Peyer's patch (tissue), 4 donors: ENCODE data around the gene CDC26. TPM values are rescaled to one million over a fixed set of nuclear protein-coding genes. Genes with fewer than 3 reads are reported as not detected.
"Not testable (repeated sequence)": the region's sequence is repeated elsewhere in the genome, so short reads cannot be mapped to it uniquely, and the experiment has no call there.

ENCODE experiments used
- DNase-seq, 3 donors: peaks; one replicate each; pipeline ENCODE4 v3.0.0-alpha.2; 2017 to 2019
- H3K27ac ChIP-seq, 4 donors: fragments of 200-600 bp; sonication (generic); one replicate each; pipeline ENCODE4 v1.5.1; 2016 to 2019
- H3K27me3 ChIP-seq, 2 donors: fragments of 200-600 bp; sonication (generic); one replicate each; pipeline ENCODE4 v1.5.1; 2019
- H3K36me3 ChIP-seq, 3 donors: fragments of 200-600 bp; sonication (generic); one replicate each; pipeline ENCODE4 v1.5.1; 2016 to 2019
- H3K4me1 ChIP-seq, 4 donors: fragments of 200-600 bp; sonication (generic); one replicate each; pipeline ENCODE4 v1.5.1; 2016 to 2019
- H3K4me3 ChIP-seq, 4 donors: fragments of 200-600 bp; sonication (generic); 1 replicate in 3 of 4; 2 replicates in 1 of 4; pipeline ENCODE4 v1.5.1; 2016 to 2019; ENCODE audit warnings: mild to moderate bottlenecking in 1 of 4
- H3K9me3 ChIP-seq, 4 donors: fragments of 200-600 bp; sonication (generic); one replicate each; pipeline ENCODE4 v1.5.1; 2016 to 2019; ENCODE audit warnings: mild to moderate bottlenecking in 1 of 4
- POLR2A ChIP-seq, 2 donors: fragments of 450-650 bp; IDR thresholded peaks; one replicate each; pipeline ENCODE4 v1.5.1; 2017; ENCODE audit warnings: antibody characterized with exemption in 2 of 2, mild to moderate bottlenecking in 2 of 2, moderate library complexity in 2 of 2
- total RNA-seq, 4 donors: library from RNA; depleted of rRNA; stranded (reverse); fragments of >200 nt; gene quantifications; one replicate each; pipeline ENCODE4 v1.1.0, GENCODE V29; 2016
- TF ChIP-seq, protein P1 (sequence below), 6 experiments: fragments of 450-650 bp in 4 of 6; fragments of 200-600 bp in 2 of 6; sonication (generic) in 1 of 6; IDR thresholded peaks; one replicate each; pipeline ENCODE4 v1.5.1; 2017 to 2019; ENCODE audit warnings: antibody characterized with exemption in 6 of 6, mild to moderate bottlenecking in 3 of 6, moderate library complexity in 1 of 6

CDC26 gene
- total RNA-seq, 4 donors from 2014 or later: 13.6 to 28.4 (median 25.0) TPM

DNA sequence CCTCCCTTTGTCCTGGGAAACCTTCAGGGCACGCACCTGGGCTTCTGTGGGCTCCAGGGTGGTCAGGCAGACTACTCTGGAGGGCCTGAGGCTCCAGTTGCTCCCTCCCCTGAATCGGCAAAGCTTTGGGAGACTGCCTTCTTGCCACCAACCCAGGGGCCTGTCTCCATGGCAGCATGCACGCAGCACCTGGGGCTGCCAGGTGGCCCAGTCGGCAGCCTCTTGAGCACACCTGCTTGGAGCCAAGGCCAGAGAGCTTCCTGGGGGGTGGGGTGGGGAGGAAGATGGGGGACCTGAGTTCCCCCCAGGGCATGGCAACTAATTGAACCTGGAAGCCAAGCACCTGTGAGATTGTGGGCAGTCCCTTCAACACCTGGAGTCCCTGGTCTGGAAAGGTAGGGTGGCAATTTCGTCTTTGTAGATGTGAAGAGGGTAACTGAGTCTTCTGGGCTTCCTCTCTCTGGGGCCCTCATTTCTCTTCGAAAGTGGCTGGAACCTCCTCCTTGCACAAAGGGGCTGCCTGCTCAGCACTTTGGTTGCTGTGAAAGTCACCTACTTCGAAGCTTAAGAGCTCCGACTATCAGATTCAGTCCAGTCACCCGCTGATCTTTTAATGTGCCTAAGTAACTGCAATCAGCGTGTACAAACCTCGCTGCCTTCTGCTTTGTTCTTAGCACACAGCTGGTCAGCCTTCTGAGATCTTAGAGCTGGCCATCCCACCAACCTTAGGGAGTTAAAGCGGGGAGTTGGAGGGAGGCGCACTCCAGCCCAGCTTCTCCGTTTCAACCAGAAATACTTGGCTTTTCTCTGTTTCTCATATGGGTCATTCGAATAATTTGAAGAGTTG, 23.8 kb upstream of the CDC26 start:
- Histone ChIP-seq H3K4me3 (no peak overlapping the region), H3K27ac (no peak overlapping the region), H3K36me3 (no peaks in the 10 kb centered on the region), H3K4me1 (no peaks in the 10 kb centered on the region), H3K27me3 (no peaks in the 10 kb centered on the region), H3K9me3 (no peaks in the 10 kb centered on the region)
- TF ChIP-seq, protein P1, sequence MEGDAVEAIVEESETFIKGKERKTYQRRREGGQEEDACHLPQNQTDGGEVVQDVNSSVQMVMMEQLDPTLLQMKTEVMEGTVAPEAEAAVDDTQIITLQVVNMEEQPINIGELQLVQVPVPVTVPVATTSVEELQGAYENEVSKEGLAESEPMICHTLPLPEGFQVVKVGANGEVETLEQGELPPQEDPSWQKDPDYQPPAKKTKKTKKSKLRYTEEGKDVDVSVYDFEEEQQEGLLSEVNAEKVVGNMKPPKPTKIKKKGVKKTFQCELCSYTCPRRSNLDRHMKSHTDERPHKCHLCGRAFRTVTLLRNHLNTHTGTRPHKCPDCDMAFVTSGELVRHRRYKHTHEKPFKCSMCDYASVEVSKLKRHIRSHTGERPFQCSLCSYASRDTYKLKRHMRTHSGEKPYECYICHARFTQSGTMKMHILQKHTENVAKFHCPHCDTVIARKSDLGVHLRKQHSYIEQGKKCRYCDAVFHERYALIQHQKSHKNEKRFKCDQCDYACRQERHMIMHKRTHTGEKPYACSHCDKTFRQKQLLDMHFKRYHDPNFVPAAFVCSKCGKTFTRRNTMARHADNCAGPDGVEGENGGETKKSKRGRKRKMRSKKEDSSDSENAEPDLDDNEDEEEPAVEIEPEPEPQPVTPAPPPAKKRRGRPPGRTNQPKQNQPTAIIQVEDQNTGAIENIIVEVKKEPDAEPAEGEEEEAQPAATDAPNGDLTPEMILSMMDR (IDR thresholded peaks at IDR 0.05): no peak
- no peak for TF ChIP-seq POLR2A (IDR thresholded peaks at IDR 0.05)
- no peak for DNase-seq

DNA sequence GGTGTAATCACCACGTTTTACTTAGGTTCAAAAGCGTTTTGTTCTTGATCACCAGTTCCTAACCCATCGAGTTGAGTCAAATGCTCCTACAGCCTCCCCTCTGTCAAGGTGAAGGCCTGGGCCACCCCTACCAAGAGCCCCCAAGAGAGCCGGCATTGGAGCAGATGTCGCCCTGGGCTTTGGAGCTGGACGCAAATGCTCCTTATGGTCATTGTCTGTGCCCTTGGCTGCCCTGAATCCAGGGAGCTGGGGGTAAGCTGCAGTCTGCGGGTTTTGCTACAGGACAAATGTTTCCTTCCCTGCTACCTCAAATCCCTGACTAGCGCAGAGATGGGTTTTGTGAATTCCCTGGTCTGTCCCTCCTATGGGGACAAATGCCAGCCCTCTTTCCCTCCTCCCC, 22.9 kb upstream of the CDC26 start:
- Histone ChIP-seq H3K36me3 (peaks cover 0 to 3% (median 0%) of the 10 kb centered on the region in 3 donors), H3K27ac (no peak overlapping the region), H3K9me3 (no peaks in the 10 kb centered on the region), H3K4me1 (no peaks in the 10 kb centered on the region), H3K27me3 (no peaks in the 10 kb centered on the region), H3K4me3 (no peak overlapping the region)
- DNase-seq: no peak
- TF ChIP-seq POLR2A (IDR thresholded peaks at IDR 0.05): no peak
- TF ChIP-seq, protein P1 (IDR thresholded peaks at IDR 0.05): no peak

DNA sequence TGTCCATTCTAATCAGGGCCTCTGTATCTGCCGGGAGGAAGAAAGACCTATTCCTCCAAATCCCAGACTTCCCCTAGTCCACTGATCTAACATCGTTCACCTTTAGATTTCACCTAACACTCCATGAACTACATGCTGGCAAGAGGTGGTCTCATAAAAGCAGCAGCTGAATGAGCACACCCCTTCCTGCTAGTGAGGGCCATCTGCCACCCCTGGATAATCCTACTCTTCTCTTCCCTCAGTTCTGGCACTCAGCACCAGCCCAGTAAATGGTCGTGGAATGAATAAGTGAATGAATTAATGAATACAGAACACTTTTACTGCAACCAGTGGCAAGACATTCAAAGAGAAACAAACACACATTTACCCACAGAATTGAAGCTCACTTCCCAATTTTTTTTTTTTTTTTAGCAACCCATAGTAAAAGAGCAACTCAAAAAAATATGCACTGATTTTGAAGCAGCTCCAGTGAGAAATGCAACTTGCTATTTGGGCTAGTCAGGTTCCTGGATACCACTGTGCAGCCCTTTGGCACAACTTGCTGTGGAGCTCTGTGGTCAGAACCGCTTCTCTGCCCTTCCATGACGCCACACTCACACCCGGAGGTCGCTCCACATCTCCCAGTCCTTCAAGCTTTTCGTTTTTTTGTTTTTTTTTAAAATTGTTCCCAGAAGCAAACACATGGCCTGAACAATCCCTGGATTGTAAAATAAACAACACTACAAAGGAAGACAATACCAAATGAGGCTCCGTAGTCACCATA, 21.6 kb upstream of the CDC26 start:
- H3K27me3 ChIP-seq: no peaks in the 10 kb centered on the region
- H3K27ac ChIP-seq: no peak overlapping the region
- H3K4me3 ChIP-seq: no peak overlapping the region
- H3K4me1 ChIP-seq: no peaks in the 10 kb centered on the region
- TF ChIP-seq POLR2A (IDR thresholded peaks at IDR 0.05): no peak
- TF ChIP-seq, protein P1 (IDR thresholded peaks at IDR 0.05): no peak
- peaks cover 0 to 16% (median 0%) of the 10 kb centered on the region in 3 donors for H3K36me3 ChIP-seq
- DNase-seq: no peak
- no peaks in the 10 kb centered on the region for H3K9me3 ChIP-seq

DNA sequence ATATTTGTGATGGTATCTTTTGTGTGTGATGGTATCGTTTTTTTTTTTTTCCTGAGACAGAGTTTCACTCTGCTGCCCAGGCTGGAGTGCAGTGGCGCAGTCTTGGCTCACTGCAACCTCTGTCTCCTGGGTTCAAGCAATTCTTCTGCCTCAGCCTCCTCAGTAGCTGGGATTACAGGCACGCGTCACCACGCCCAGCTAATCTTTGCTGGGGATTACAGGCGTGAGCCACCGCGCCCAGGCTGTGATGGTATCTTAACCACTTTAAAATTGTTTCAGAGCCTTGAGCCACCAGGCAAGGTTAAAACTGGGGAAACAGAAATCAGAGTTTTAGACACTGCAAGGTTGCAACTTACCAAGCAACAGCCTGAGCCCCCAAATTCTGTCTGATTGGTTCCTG, 20.9 kb upstream of the CDC26 start:
- H3K4me3 ChIP-seq, H3K4me1 ChIP-seq, H3K9me3 ChIP-seq, H3K27ac ChIP-seq, H3K27me3 ChIP-seq, DNase-seq: not testable (repeated sequence)
- H3K36me3 ChIP-seq: peaks cover 0 to 24% (median 0%) of the 10 kb centered on the region in 3 donors

DNA sequence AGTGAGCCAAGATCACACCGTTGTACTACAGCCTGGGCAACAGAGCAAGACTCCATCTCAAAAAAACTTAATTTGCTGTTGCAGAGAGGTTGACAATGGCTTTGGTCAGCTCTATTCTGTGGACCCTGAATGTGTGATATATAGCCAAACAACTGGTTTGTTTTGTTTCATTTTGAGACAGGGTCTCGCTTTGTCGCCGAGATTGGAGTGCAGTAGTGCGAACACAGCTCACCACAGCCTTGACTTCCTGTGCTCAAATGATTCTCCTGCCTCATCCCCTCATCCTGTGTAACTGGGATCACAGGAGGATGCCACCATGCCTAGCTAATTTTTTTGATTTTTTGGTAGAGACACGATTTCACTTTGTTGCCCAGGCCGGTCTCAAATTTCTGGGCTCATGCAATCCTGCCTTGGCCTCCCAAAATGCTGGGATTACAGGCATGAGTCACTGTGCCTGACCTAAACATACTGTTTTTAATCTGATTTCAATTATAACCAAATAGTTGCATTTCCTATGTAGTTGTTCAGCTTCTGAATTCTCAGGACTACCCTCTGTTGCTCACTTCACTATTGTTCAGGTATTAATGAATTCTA, 18.0 kb upstream of the CDC26 start:
- Histone ChIP-seq H3K36me3 (peaks cover 0 to 52% (median 0%) of the 10 kb centered on the region in 3 donors), H3K4me1 (peaks cover 0 to 14% (median 0%) of the 10 kb centered on the region in 4 donors), H3K4me3 (no peak overlapping the region), H3K27me3 (no peaks in the 10 kb centered on the region), H3K27ac (no peak overlapping the region), H3K9me3 (no peaks in the 10 kb centered on the region)
- no peak for TF ChIP-seq POLR2A (IDR thresholded peaks at IDR 0.05)
- TF ChIP-seq, protein P1 (IDR thresholded peaks at IDR 0.05): no peak
- DNase-seq: no peak
